Ishikawa (cell line): ENCODE data around the gene SERPINA3.

ENCODE experiments used
- CREB1 ChIP-seq: IDR thresholded peaks from 2 replicates; pipeline ENCODE4 v1.6.1; 2012; ENCODE audit warnings: low read depth
- EGR1 ChIP-seq: IDR thresholded peaks from 2 replicates; pipeline ENCODE4 v1.6.1; 2012
- EP300 ChIP-seq: IDR thresholded peaks from 2 replicates; pipeline ENCODE4 v1.6.1; 2012; ENCODE audit warnings: borderline replicate concordance
- FOXM1 ChIP-seq: IDR thresholded peaks from 2 replicates; pipeline ENCODE4 v1.6.1; 2012; ENCODE audit warnings: low read depth, borderline replicate concordance
- NFIC ChIP-seq: IDR thresholded peaks from 2 replicates; pipeline ENCODE4 v1.6.1; 2012
- RAD21 ChIP-seq: IDR thresholded peaks from 2 replicates; pipeline ENCODE4 v1.6.1; 2012; ENCODE audit warnings: low read depth
- TAF1 ChIP-seq: IDR thresholded peaks from 2 replicates; pipeline ENCODE4 v1.6.1; 2012; ENCODE audit warnings: low read depth, mild to moderate bottlenecking
- TCF12 ChIP-seq: IDR thresholded peaks from 2 replicates; pipeline ENCODE4 v1.6.1; 2012; ENCODE audit warnings: low read depth
- TEAD4 ChIP-seq: IDR thresholded peaks from 2 replicates; pipeline ENCODE4 v1.6.1; 2012
- YY1 ChIP-seq: IDR thresholded peaks from 2 replicates; pipeline ENCODE4 v1.6.1; 2012; ENCODE audit warnings: low read depth
- ZBTB7A ChIP-seq: IDR thresholded peaks from 2 replicates; pipeline ENCODE4 v1.6.1; 2012; ENCODE audit warnings: low read depth
- TF ChIP-seq, protein P1 (sequence below): IDR thresholded peaks from 2 replicates; pipeline ENCODE4 v1.6.1; 2012
- TF ChIP-seq, protein P2 (sequence below): IDR thresholded peaks from 2 replicates; pipeline ENCODE4 v1.6.1; 2012
- TF ChIP-seq, protein P3 (sequence below): IDR thresholded peaks from 2 replicates; pipeline ENCODE4 v1.6.1; 2012; ENCODE audit warnings: low read depth, mild to moderate bottlenecking

Gene SERPINA3

DNA sequence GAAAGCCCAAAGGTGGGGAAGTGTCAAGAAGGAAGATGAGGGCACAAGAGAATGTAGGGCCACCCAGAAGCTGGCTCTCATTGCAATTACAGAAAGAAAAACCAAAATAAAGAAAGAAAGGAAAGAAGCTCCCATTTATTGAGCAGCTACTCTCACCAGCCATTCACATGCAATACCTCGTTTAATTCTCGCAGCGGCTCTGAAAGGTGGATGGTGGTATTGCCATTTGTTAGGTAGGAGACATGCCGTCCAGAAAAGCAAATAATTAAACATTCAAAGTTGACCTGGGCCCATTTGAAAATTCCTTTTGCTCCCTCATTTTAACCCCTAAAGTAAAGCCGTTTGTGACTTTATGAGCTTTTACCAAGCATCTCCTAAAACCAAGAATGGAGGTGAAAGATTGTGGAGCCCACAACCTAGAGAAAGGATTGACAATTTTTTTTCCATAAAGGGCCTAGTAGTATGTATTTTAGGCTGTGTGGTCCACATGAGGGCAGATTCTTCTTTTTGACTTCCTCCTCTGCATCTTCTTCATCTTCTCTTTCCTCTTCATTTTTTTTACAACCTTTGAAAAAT is 5.3 kb downstream of the SERPINA3 start:
- no peak for TF ChIP-seq ZBTB7A
- TF ChIP-seq TCF12: no peak
- no peak for TF ChIP-seq RAD21
- TF ChIP-seq, protein P1, sequence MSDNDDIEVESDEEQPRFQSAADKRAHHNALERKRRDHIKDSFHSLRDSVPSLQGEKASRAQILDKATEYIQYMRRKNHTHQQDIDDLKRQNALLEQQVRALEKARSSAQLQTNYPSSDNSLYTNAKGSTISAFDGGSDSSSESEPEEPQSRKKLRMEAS: no peak
- TF ChIP-seq CREB1: no peak
- TF ChIP-seq, protein P2, sequence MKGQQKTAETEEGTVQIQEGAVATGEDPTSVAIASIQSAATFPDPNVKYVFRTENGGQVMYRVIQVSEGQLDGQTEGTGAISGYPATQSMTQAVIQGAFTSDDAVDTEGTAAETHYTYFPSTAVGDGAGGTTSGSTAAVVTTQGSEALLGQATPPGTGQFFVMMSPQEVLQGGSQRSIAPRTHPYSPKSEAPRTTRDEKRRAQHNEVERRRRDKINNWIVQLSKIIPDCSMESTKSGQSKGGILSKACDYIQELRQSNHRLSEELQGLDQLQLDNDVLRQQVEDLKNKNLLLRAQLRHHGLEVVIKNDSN: no peak
- TF ChIP-seq EGR1: no peak
- TF ChIP-seq TEAD4: no peak
- no peak for TF ChIP-seq YY1
- no peak for TF ChIP-seq TAF1

DNA sequence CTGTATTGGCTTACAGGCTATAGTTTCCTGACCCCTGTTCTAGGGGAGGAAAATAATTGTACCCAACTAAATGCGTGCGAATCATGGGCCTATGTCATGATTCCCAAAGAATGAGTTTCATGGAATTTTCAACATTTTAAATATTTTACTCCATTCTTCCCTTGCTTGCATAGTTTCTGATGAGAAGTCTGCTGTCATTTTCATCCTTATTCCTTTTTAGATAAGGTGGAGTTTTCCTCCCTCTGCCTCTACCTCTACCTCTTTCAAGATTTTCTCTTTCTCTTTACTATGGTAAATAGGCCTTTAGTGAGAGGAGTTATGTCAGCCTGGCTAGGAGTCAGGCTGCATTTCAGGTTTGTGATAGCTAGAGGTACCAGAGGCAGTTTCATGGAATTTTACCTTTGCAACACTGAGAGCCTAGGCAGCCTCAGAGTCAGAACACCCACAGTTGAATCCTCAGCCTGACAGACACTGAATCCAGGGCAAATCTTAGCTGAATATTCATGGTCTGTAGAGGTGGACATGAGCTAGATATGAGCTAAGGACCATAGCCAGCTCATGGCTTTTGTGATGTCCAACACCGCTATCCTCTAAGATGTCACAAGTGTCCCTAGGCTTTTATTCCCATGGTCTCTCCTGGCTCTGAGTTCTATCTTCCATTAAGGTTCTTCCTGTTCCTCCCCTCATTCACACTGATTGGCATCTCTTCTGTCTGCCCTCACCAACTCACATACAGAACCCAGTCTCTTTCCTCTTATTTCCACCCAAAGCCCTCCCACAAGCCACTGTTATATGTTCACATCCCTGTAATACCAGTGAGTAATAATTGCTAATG is 6.0 kb downstream of the SERPINA3 start:
- TF ChIP-seq TAF1: no peak
- TF ChIP-seq FOXM1: no peak
- TF ChIP-seq, protein P1: no peak
- no peak for TF ChIP-seq CREB1
- no peak for TF ChIP-seq TEAD4
- TF ChIP-seq EP300: no peak
- TF ChIP-seq TCF12: no peak
- TF ChIP-seq, protein P3, sequence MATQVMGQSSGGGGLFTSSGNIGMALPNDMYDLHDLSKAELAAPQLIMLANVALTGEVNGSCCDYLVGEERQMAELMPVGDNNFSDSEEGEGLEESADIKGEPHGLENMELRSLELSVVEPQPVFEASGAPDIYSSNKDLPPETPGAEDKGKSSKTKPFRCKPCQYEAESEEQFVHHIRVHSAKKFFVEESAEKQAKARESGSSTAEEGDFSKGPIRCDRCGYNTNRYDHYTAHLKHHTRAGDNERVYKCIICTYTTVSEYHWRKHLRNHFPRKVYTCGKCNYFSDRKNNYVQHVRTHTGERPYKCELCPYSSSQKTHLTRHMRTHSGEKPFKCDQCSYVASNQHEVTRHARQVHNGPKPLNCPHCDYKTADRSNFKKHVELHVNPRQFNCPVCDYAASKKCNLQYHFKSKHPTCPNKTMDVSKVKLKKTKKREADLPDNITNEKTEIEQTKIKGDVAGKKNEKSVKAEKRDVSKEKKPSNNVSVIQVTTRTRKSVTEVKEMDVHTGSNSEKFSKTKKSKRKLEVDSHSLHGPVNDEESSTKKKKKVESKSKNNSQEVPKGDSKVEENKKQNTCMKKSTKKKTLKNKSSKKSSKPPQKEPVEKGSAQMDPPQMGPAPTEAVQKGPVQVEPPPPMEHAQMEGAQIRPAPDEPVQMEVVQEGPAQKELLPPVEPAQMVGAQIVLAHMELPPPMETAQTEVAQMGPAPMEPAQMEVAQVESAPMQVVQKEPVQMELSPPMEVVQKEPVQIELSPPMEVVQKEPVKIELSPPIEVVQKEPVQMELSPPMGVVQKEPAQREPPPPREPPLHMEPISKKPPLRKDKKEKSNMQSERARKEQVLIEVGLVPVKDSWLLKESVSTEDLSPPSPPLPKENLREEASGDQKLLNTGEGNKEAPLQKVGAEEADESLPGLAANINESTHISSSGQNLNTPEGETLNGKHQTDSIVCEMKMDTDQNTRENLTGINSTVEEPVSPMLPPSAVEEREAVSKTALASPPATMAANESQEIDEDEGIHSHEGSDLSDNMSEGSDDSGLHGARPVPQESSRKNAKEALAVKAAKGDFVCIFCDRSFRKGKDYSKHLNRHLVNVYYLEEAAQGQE: no peak

DNA sequence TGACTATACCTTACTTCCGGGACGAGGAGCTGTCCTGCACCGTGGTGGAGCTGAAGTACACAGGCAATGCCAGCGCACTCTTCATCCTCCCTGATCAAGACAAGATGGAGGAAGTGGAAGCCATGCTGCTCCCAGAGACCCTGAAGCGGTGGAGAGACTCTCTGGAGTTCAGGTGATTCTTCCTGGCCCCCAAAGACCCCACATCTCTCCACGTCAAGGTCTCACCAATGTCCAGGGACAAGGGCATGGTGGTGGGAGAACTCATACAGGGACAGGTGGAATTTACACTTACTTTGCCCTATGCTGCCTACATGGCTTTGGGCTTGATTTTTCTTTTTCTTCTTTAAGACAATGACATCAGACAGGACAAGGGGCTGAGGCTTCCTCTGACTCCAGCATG is 7.1 kb downstream of the SERPINA3 start:
- TF ChIP-seq RAD21: no peak
- TF ChIP-seq TEAD4: no peak
- TF ChIP-seq, protein P3: no peak
- TF ChIP-seq ZBTB7A: no peak

DNA sequence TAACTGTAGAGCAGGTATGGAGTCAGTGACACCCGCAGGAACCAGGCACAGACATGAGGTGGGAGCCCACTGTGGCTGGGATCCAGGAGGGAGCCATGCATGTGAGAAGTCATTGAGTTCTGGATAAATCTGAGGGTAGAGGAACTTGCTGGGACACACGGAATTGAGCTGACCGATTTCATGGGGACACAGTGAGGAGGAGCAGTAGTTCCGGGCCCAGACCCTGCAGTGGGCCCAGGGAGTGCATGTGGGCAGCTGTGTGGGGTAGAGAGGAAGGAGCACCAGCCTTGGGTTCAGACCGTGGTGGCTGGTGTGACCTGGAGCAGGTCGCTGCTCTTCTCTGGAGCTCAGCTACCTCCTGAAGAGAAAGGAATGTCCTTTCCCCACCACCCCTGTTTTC is 8.4 kb downstream of the SERPINA3 start:
- no peak for TF ChIP-seq YY1
- no peak for TF ChIP-seq RAD21
- TF ChIP-seq, protein P3: no peak
- TF ChIP-seq EP300: no peak
- no peak for TF ChIP-seq TAF1
- TF ChIP-seq TCF12: no peak
- TF ChIP-seq, protein P1: no peak
- TF ChIP-seq NFIC: no peak
- TF ChIP-seq, protein P2: no peak
- no peak for TF ChIP-seq EGR1
- TF ChIP-seq ZBTB7A: no peak
- no peak for TF ChIP-seq FOXM1
- TF ChIP-seq TEAD4: no peak
